BE2C (cell line): Measurements from ENCODE around the gene BACH2.
"Not testable (repeated sequence)": the region's sequence is repeated elsewhere in the genome, so short reads cannot be mapped to it uniquely, and the experiment has no call there.

Experiments used
- DNase-seq: peaks from one replicate; pipeline ENCODE4 v3.0.0-alpha.2; 2020
- H3K27me3 ChIP-seq: fragments of 250-450 bp; sonication (Bioruptor Pico); 2 replicates; pipeline ENCODE4 v1.5.1; 2020; ENCODE audit warnings: mild to moderate bottlenecking
- H3K36me3 ChIP-seq: fragments of 250-450 bp; sonication (Bioruptor Pico); 2 replicates; pipeline ENCODE4 v1.5.1; 2020; ENCODE audit warnings: mild to moderate bottlenecking
- H3K4me1 ChIP-seq: fragments of 250-450 bp; sonication (Bioruptor Pico); 2 replicates; pipeline ENCODE4 v1.5.1; 2020
- H3K4me3 ChIP-seq: 2 replicates; pipeline ENCODE4 v1.5.1; 2011; ENCODE audit warnings: low read depth, low read length
- H3K9me3 ChIP-seq: fragments of 250-450 bp; sonication (Bioruptor Pico); 2 replicates; pipeline ENCODE4 v1.5.1; 2020
- TF ChIP-seq, protein P1 (sequence below): IDR thresholded peaks from 2 replicates; pipeline ENCODE4 v1.5.1; 2012; ENCODE audit warnings: mild to moderate bottlenecking, low read depth, low read length

The BACH2 gene

DNA sequence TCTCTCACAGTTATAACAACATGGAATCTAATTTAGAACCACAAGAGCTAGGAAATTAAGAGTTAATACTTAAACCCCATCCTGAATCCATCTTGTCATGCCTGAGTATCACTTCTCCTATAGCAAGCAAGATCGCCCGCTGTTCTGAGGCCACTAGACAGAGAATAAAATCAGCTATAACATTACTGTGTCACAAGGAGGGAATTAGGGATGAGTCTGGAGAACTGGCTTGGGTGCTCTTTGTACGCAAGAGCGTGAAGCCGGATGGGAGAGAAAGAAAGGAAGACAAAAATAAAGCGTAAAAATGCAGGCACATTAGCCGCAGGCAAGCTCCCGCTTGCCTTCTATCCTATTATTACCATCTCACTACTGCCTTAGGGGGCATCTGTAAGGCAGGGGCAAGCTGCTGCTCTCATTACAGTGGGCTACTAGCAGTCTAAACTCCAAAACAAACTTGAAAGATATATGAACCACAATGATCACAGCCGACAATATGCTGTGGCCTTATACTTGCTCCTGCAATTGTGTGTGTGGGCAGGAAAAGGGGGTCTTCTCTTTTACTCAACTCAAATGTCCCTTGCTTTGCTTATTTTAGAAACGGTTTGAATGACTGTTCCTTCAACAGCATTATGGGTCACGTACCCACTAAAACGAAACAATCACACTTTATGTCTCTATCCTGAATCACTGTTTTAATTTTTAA is 320.5 kb downstream of the BACH2 start:
- Histone ChIP-seq H3K36me3 (no peaks in the 10 kb centered on the region), H3K27me3 (no peaks in the 10 kb centered on the region), H3K4me1 (peaks cover 25% of the 10 kb centered on the region), H3K4me3 (no peak overlapping the region), H3K9me3 (no peaks in the 10 kb centered on the region)
- TF ChIP-seq, protein P1, sequence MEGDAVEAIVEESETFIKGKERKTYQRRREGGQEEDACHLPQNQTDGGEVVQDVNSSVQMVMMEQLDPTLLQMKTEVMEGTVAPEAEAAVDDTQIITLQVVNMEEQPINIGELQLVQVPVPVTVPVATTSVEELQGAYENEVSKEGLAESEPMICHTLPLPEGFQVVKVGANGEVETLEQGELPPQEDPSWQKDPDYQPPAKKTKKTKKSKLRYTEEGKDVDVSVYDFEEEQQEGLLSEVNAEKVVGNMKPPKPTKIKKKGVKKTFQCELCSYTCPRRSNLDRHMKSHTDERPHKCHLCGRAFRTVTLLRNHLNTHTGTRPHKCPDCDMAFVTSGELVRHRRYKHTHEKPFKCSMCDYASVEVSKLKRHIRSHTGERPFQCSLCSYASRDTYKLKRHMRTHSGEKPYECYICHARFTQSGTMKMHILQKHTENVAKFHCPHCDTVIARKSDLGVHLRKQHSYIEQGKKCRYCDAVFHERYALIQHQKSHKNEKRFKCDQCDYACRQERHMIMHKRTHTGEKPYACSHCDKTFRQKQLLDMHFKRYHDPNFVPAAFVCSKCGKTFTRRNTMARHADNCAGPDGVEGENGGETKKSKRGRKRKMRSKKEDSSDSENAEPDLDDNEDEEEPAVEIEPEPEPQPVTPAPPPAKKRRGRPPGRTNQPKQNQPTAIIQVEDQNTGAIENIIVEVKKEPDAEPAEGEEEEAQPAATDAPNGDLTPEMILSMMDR: no peak
- DNase-seq: no peak

GRCh38 chr6:89975366-89975765 is 321.3 kb downstream of the BACH2 start:
- Histone ChIP-seq H3K4me3 (no peak overlapping the region), H3K36me3 (no peaks in the 10 kb centered on the region), H3K27me3 (no peaks in the 10 kb centered on the region), H3K4me1 (peaks cover 25% of the 10 kb centered on the region), H3K9me3 (no peaks in the 10 kb centered on the region)
- TF ChIP-seq, protein P1: no peak
- no peak for DNase-seq

GRCh38 chr6:89974834-89975233 is 321.8 kb downstream of the BACH2 start:
- TF ChIP-seq, protein P1: no peak
- Histone ChIP-seq H3K4me3 (no peak overlapping the region), H3K4me1 (peaks cover 25% of the 10 kb centered on the region), H3K27me3 (no peaks in the 10 kb centered on the region), H3K36me3 (no peaks in the 10 kb centered on the region), H3K9me3 (no peaks in the 10 kb centered on the region)
- DNase-seq: no peak

DNA sequence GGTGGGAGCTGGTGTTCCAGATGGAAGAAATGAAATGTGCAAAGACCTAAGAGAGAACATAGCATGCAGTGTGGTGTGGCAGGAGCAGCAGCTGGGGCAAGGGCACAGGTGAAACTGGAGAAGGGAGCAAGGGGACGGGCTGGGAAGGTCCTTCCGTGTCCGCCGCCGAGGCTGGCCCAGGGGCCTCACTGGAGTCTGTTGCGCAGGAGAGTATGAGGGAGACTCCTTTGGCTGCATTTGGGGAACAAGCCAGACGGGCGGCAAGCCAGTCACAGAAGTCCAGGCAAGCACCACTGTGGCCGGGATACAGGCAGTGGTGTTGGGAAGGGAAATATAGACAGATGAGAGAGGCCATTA is 324.6 kb downstream of the BACH2 start:
- DNase-seq: no peak
- no peaks in the 10 kb centered on the region for H3K36me3 ChIP-seq
- no peaks in the 10 kb centered on the region for H3K27me3 ChIP-seq

DNA sequence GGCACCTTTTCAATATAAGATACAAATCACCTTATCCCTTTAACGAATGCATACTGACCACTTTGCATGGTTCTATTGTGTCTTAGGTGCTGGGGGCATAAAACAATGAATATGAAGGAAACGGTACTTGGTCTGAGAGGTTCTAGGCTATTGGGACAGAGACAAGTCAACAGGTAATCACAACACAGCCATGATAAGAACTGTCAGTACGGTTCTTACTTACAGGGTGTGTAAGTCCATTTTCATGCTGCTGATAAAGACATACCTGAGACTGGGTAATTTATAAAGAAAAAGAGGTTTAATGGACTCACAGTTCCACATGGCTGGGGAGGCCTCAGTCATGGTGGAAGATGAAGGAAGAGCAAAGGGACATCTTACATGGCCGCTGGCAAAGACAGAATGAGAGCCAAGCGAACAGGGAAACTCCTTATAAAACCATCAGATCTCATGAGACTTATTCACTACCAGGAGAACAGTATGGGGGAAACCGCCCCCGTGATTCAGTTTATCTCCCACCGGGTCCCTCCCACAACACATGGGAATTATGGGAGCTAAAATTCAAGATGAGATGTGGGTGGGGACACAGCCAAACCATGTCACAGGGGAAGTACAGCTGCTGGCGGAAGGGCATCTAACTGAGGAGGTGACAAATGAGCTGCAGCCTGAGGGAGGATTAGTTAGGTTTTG is 325.2 kb downstream of the BACH2 start:
- not testable (repeated sequence) for H3K27me3 ChIP-seq, H3K4me3 ChIP-seq

More for the DNA sequence above, 324.6 kb downstream of the BACH2 start:
- no peaks in the 10 kb centered on the region for H3K9me3 ChIP-seq
- peaks cover 12% of the 10 kb centered on the region for H3K4me1 ChIP-seq
- H3K4me3 ChIP-seq: no peak overlapping the region
- TF ChIP-seq, protein P1: no peak

DNA sequence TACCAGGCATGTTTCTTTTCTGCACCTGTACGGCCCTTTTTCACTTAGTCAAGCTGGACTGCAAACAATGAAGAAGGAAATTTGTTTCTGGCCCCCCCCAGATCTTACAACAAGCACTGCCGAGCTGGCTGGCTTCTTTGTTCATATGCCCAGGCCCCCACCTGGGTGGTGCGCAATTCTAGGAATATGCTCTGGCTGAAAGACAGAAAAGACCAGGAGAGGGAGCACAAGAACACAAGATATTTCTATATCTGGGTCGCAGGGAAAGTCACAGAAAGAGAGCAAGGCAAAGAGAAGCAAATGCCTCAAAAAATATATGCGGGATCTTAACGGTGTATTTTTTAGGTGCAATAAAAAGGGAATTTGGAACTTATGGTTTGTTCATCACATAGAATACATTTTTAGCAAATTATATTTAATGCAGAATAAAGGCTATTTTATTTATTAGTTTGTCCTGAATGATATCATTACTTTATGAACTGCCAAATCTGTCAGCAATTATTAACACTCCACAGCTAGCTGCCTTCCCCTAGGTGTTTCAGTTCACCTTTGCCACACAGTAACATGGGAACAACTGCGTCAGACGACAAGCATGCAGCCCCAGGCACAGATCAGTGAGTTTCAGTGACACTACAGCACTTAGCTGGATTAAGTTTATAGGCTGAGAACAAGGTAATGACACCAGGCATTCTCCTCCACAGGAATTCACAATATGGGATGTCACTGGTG is 325.9 kb downstream of the BACH2 start:
- no peaks in the 10 kb centered on the region for H3K27me3 ChIP-seq
- peak; percentile 49 for DNase-seq
- TF ChIP-seq, protein P1: peak; percentile 76
- H3K9me3 ChIP-seq: no peaks in the 10 kb centered on the region
- no peaks in the 10 kb centered on the region for H3K4me1 ChIP-seq
- no peaks in the 10 kb centered on the region for H3K36me3 ChIP-seq
- H3K4me3 ChIP-seq: no peak overlapping the region

More for the DNA sequence above, 325.2 kb downstream of the BACH2 start:
- H3K4me1 ChIP-seq, DNase-seq, H3K9me3 ChIP-seq, H3K36me3 ChIP-seq: not testable (repeated sequence)
